Fibroblast of mammary gland (primary cell): ENCODE data around the gene ARFIP1.
A peak's percentile ranks its signal among the peaks of the same experiment; 100 is the strongest.
"Not testable (repeated sequence)": the region's sequence is repeated elsewhere in the genome, so short reads cannot be mapped to it uniquely, and the experiment has no call there.

ENCODE experiments used
- DNase-seq: peaks from one replicate; pipeline ENCODE4 v3.0.0-alpha.2; 2010; ENCODE audit warnings: low read depth
- H3K4me3 ChIP-seq: 2 replicates; pipeline ENCODE4 v1.5.1; 2011; ENCODE audit warnings: low read depth, mild to moderate bottlenecking, low read length, moderate library complexity; ENCODE audit not compliant: control insufficient read depth
- CTCF ChIP-seq: conservative IDR thresholded peaks from 2 replicates; pipeline ENCODE4 v1.5.1; 2011; ENCODE audit warnings: low read depth, low read length, inconsistent platforms; ENCODE audit not compliant: control insufficient read depth, insufficient read depth

The ARFIP1 gene

GRCh38 chr4:152735906-152736305 lies 43.8 kb upstream of the ARFIP1 start:
- no peak for DNase-seq
- no peak overlapping the region for H3K4me3 ChIP-seq
- TF ChIP-seq CTCF = no peak

- peak; percentile 18 for DNase-seq
- H3K4me3 ChIP-seq = no peak overlapping the region
- TF ChIP-seq CTCF = no peak
Observed at GRCh38 chr4:152738827-152739226, 40.9 kb upstream of the ARFIP1 start.

GRCh38 chr4:152747444-152747843 lies 32.3 kb upstream of the ARFIP1 start:
- DNase-seq = no peak
- no peak overlapping the region for H3K4me3 ChIP-seq
- no peak for TF ChIP-seq CTCF

GRCh38 chr4:152748619-152749018 lies 31.1 kb upstream of the ARFIP1 start:
- DNase-seq = no peak
- no peak overlapping the region for H3K4me3 ChIP-seq
- no peak for TF ChIP-seq CTCF

GRCh38 chr4:152763796-152764195 lies 16.0 kb upstream of the ARFIP1 start:
- H3K4me3 ChIP-seq = no peak overlapping the region
- DNase-seq = no peak
- TF ChIP-seq CTCF = no peak

GRCh38 chr4:152765069-152765737 lies 14.6 kb upstream of the ARFIP1 start:
- not testable (repeated sequence) for DNase-seq, H3K4me3 ChIP-seq

- no peak for TF ChIP-seq CTCF
- H3K4me3 ChIP-seq = no peak overlapping the region
- DNase-seq = no peak
Observed at GRCh38 chr4:152771741-152772533, 7.8 kb upstream of the ARFIP1 start.
